H1 (cell line): ENCODE measurements around the gene NPFFR1. TPM values are rescaled to one million over a fixed set of nuclear protein-coding genes. Genes with fewer than 3 reads are reported as not detected.

ENCODE experiments used
- CTCF ChIA-PET: fragments of 300-600 bp; sonication (Branson Sonifier 250); formaldehyde crosslinking; loops from one replicate; lab custom pipeline; 2021; ENCODE audit not compliant: partially characterized antibody; lab: Charles Lee
- POLR2A ChIA-PET: fragments of 300-600 bp; sonication (Branson Sonifier 250); formaldehyde crosslinking; loops from one replicate; lab custom pipeline; 2021; ENCODE audit warnings: inconsistent platforms; ENCODE audit not compliant: partially characterized antibody; lab: Charles Lee
- DNase-seq, 2 experiments: peaks; one replicate each; pipeline versions ENCODE4 v3.0.0 to v3.0.0-alpha.2; 2010 to 2022; ENCODE audit warnings: low spot score in 2 of 2, low read depth in 1 of 2, mixed read lengths in 1 of 2
- FAIRE-seq: peaks from 2 replicates; lab custom pipeline; 2011; peaks lifted over from hg19 to GRCh38; lab: Jason Lieb, UNC
- H2AFZ ChIP-seq: 2 replicates; pipeline ENCODE4 v1.8.1; 2012; ENCODE audit warnings: low read length, inconsistent platforms
- H2AK5ac ChIP-seq: 2 replicates; pipeline ENCODE4 v1.6.1; 2013; ENCODE audit warnings: low read depth, low read length
- H2BK120ac ChIP-seq: replicated peaks from 2 replicates; pipeline ENCODE3; 2013; ENCODE audit warnings: low read depth, low read length, inconsistent platforms
- H2BK12ac ChIP-seq: 2 replicates; pipeline ENCODE4 v1.6.1; 2013; ENCODE audit warnings: low read depth, low read length
- H2BK15ac ChIP-seq: 2 replicates; pipeline ENCODE4 v1.6.1; 2013; ENCODE audit warnings: low read length
- H2BK20ac ChIP-seq: 2 replicates; pipeline ENCODE4 v1.6.1; 2013; ENCODE audit warnings: low read length
- H2BK5ac ChIP-seq: 2 replicates; pipeline ENCODE4 v1.6.1; 2013; ENCODE audit warnings: low read depth, low read length
- H3K14ac ChIP-seq: 2 replicates; pipeline ENCODE4 v1.6.1; 2013; ENCODE audit warnings: inconsistent platforms; ENCODE audit not compliant: insufficient read length
- H3K18ac ChIP-seq: 2 replicates; pipeline ENCODE4 v1.6.1; 2013; ENCODE audit warnings: low read length; ENCODE audit errors: extremely low read depth
- H3K23ac ChIP-seq: 2 replicates; pipeline ENCODE4 v1.6.1; 2013; ENCODE audit warnings: inconsistent platforms; ENCODE audit not compliant: insufficient read length
- H3K23me2 ChIP-seq: 2 replicates; pipeline ENCODE4 v1.6.1; 2013; ENCODE audit warnings: low read depth, low read length
- H3K27ac ChIP-seq: 2 replicates; pipeline ENCODE4 v1.6.1; 2011; ENCODE audit warnings: low read depth, low read length, inconsistent platforms
- H3K27me3 ChIP-seq, 4 experiments: replicated peaks in 1 of 4; 1 replicate in 1 of 4; 2 replicates in 3 of 4; pipeline versions ENCODE4 v1.6.1 to v1.8.1; 2011 to 2013; ENCODE audit warnings: low read length in 3 of 4, mild to moderate bottlenecking in 3 of 4, inconsistent platforms in 2 of 4, mixed read lengths in 2 of 4, moderate library complexity in 1 of 4; ENCODE audit not compliant: control insufficient read depth in 3 of 4, insufficient read depth in 3 of 4; ENCODE audit errors: extremely low read depth in 1 of 4
- H3K36me3 ChIP-seq, 4 experiments: 2 replicates each; pipeline versions ENCODE4 v1.6.1 to v1.8.1; 2011 to 2013; ENCODE audit warnings: mild to moderate bottlenecking in 4 of 4, low read length in 3 of 4, moderate library complexity in 2 of 4, control low read depth in 1 of 4, inconsistent platforms in 1 of 4; ENCODE audit not compliant: insufficient read depth in 4 of 4, control insufficient read depth in 2 of 4
- H3K4ac ChIP-seq: replicated peaks from 2 replicates; pipeline ENCODE3; 2013; ENCODE audit warnings: low read length, low read depth, mixed read lengths, inconsistent platforms; ENCODE audit not compliant: insufficient read length
- H3K4me1 ChIP-seq, 4 experiments: replicated peaks in 1 of 4; 1 replicate in 1 of 4; 2 replicates in 3 of 4; pipeline versions ENCODE4 v1.6.1 to v1.8.1; 2011 to 2013; ENCODE audit warnings: low read length in 3 of 4, inconsistent platforms in 2 of 4, mixed read lengths in 1 of 4; ENCODE audit not compliant: insufficient read depth in 4 of 4, control insufficient read depth in 3 of 4
- H3K4me2 ChIP-seq, 2 experiments: 2 replicates each; pipeline versions ENCODE4 v1.6.1 to v1.8.1; 2011 to 2013; ENCODE audit warnings: low read depth in 2 of 2, low read length in 2 of 2, control low read depth in 1 of 2, inconsistent platforms in 1 of 2, mild to moderate bottlenecking in 1 of 2; ENCODE audit not compliant: insufficient read depth in 1 of 2
- H3K4me3 ChIP-seq, 4 experiments: fragments of 200-600, 300-600 bp in 1 of 4; sonication (generic), shearing (Covaris generic), sonication (Bioruptor Twin) in 1 of 4; 2 replicates each; pipeline versions ENCODE4 v1.5.1 to v1.8.1; 2011 to 2016; ENCODE audit warnings: low read length in 4 of 4, low read depth in 3 of 4, control low read depth in 2 of 4, inconsistent platforms in 2 of 4, mild to moderate bottlenecking in 2 of 4, mixed read lengths in 1 of 4, moderate library complexity in 1 of 4; ENCODE audit not compliant: insufficient read depth in 2 of 4; ENCODE audit errors: extremely low read depth in 1 of 4
- H3K56ac ChIP-seq: replicated peaks from 2 replicates; pipeline ENCODE3; 2013; ENCODE audit warnings: low read depth, mild to moderate bottlenecking, mixed read lengths, low read length, inconsistent platforms; ENCODE audit not compliant: insufficient read length
- H3K79me1 ChIP-seq: 2 replicates; pipeline ENCODE4 v1.6.1; 2013; ENCODE audit warnings: low read depth, low read length, control low read depth
- H3K79me2 ChIP-seq, 2 experiments: 2 replicates each; pipeline versions ENCODE4 v1.6.1 to v1.8.1; 2012 to 2013; ENCODE audit warnings: low read length in 2 of 2, mild to moderate bottlenecking in 2 of 2, inconsistent platforms in 1 of 2; ENCODE audit not compliant: insufficient read depth in 2 of 2, control insufficient read depth in 1 of 2
- H3K9ac ChIP-seq, 4 experiments: replicated peaks in 1 of 4; 1 replicate in 1 of 4; 2 replicates in 3 of 4; pipeline versions ENCODE4 v1.6.1 to v1.8.1; 2011 to 2013; ENCODE audit warnings: low read depth in 3 of 4, low read length in 3 of 4, control low read depth in 2 of 4, mild to moderate bottlenecking in 2 of 4, moderate library complexity in 2 of 4, inconsistent platforms in 1 of 4; ENCODE audit errors: extremely low read depth in 1 of 4
- H3K9me3 ChIP-seq, 2 experiments: 2 replicates each; pipeline versions ENCODE4 v1.6.1 to v1.8.1; 2012 to 2013; ENCODE audit warnings: mild to moderate bottlenecking in 2 of 2, moderate library complexity in 2 of 2, control low read depth in 1 of 2, inconsistent platforms in 1 of 2, low read depth in 1 of 2, low read length in 1 of 2, mixed read lengths in 1 of 2; ENCODE audit not compliant: insufficient read depth in 2 of 2
- H4K20me1 ChIP-seq, 2 experiments: replicated peaks in 1 of 2; 2 replicates each; pipeline versions ENCODE3 to v1.8.1; 2011 to 2013; ENCODE audit warnings: inconsistent platforms in 2 of 2, low read length in 2 of 2, mild to moderate bottlenecking in 1 of 2; ENCODE audit not compliant: insufficient read depth in 2 of 2, control insufficient read depth in 1 of 2
- H4K5ac ChIP-seq: 2 replicates; pipeline ENCODE4 v1.6.1; 2013; ENCODE audit warnings: low read length, low read depth, mixed read lengths, inconsistent platforms; ENCODE audit not compliant: insufficient read length
- H4K8ac ChIP-seq: 2 replicates; pipeline ENCODE4 v1.8.0; 2013; ENCODE audit warnings: mild to moderate bottlenecking, moderate library complexity, low read length, inconsistent platforms; ENCODE audit not compliant: insufficient read depth; ENCODE audit errors: extremely low read depth
- H4K91ac ChIP-seq: replicated peaks from 2 replicates; pipeline ENCODE3; 2013; ENCODE audit warnings: low read length, mixed read lengths, inconsistent platforms; ENCODE audit not compliant: insufficient read length
- BACH1 ChIP-seq: IDR thresholded peaks from 2 replicates; pipeline ENCODE4 v1.6.1; 2012; ENCODE audit warnings: low read length, improper control_type of control experiment
- CHD1 ChIP-seq: IDR thresholded peaks from 2 replicates; pipeline ENCODE4 v1.6.1; 2012; ENCODE audit warnings: low read depth, low read length, improper control_type of control experiment
- MAFK ChIP-seq: IDR thresholded peaks from 2 replicates; pipeline ENCODE4 v1.6.1; 2012; ENCODE audit warnings: low read depth, mild to moderate bottlenecking, improper control_type of control experiment, low read length
- POLR2A ChIP-seq, 2 experiments: IDR thresholded peaks; 1 replicate in 1 of 2; 2 replicates in 1 of 2; pipeline ENCODE4 v1.6.1; 2011; ENCODE audit warnings: low read depth in 2 of 2, low read length in 2 of 2, mild to moderate bottlenecking in 2 of 2; ENCODE audit errors: control extremely low read depth in 1 of 2
- SRF ChIP-seq: IDR thresholded peaks from 2 replicates; pipeline ENCODE4 v1.6.1; 2011; ENCODE audit warnings: mild to moderate bottlenecking, low read depth, low read length, moderate library complexity
- TAF7 ChIP-seq: optimal IDR thresholded peaks from 2 replicates; pipeline ENCODE3; 2011; ENCODE audit warnings: low read depth, mild to moderate bottlenecking, inconsistent platforms, low read length, moderate library complexity, borderline replicate concordance
- TEAD4 ChIP-seq: IDR thresholded peaks from 2 replicates; pipeline ENCODE4 v1.6.1; 2012; ENCODE audit warnings: low read depth, low read length, inconsistent platforms, mixed read lengths
- WGBS, 2 experiments: shearing (Covaris generic) in 1 of 2; methylation state at CpG; one replicate each; pipeline versions ENCODE4 v1.1.6 to v1.1.7; 2013 to 2015; ENCODE audit warnings: low lambda C conversion rate in 2 of 2, mixed read lengths in 2 of 2, inconsistent platforms in 1 of 2, low coverage in 1 of 2, missing lambda C conversion rate in 1 of 2; ENCODE audit not compliant: insufficient replicate concordance in 2 of 2, insufficient coverage in 1 of 2, insufficient read length in 1 of 2; ENCODE audit errors: extremely low coverage in 1 of 2, missing lambda C conversion rate in 1 of 2; 5-methylcytosine and 5-hydroxymethylcytosine counted together
- polyA plus RNA-seq, 7 experiments: library from polyadenylated mRNA; depleted of rRNA in 3 of 7; stranded (reverse) in 5 of 7; unstranded in 2 of 7; fragments of >200 nt in 5 of 7; fragments of 200-250 nt in 2 of 7; gene quantifications; 1 replicate in 5 of 7; 2 replicates in 1 of 7; 4 replicates in 1 of 7; pipeline versions ENCODE4 v1.2.1 to v1.2.3, GENCODE V29; 2011 to 2013; ENCODE audit warnings: missing spikeins in 2 of 7, mixed read lengths in 2 of 7
- total RNA-seq: library from RNA; stranded (reverse); fragmentation: NEBNext Ultra II Directional; extraction: Animal tissue kit (Norgen Biotek cat#: 25700); gene quantifications from 2 replicates; pipeline ENCODE4 v1.2.1, GENCODE V29; 2021
- TF ChIP-seq, protein P1 (sequence below): IDR thresholded peaks from 2 replicates; pipeline ENCODE4 v1.6.1; 2011; ENCODE audit warnings: low read length, improper control_type of control experiment

NPFFR1 gene
- total and polyA plus RNA-seq, 2 of the 8 experiments (the other 6 are each of a cell fraction or from before 2014, with no cell fraction given): 0.02 to 0.06 TPM

DNA sequence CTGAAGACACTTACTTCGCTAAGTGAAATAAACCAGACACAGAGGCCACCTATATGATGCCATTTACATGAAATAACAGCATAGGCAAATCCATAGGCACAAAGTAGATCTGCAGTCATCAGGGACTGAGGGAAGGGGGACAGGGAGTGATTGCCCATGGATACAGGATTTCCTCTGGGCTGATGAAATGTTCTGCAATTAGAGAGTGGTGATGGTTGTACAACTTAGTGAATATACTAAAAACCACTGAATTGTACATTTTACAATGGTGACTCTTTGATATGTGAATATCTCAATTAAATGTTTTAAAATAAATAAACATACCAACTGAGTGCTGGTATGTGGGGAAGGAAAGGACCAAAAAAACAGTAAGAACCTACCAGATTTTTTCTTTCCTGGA lies 70.9 kb downstream of the NPFFR1 start:
- no peak for TF ChIP-seq TAF7
- no peak for TF ChIP-seq MAFK
- TF ChIP-seq TEAD4: no peak
- TF ChIP-seq POLR2A (IDR thresholded peaks at IDR 0.05; ENCODE audit: control extremely low read depth in 1 of 2, low read depth in 2 of 2, low read length in 2 of 2): no peak
- TF ChIP-seq, protein P1, sequence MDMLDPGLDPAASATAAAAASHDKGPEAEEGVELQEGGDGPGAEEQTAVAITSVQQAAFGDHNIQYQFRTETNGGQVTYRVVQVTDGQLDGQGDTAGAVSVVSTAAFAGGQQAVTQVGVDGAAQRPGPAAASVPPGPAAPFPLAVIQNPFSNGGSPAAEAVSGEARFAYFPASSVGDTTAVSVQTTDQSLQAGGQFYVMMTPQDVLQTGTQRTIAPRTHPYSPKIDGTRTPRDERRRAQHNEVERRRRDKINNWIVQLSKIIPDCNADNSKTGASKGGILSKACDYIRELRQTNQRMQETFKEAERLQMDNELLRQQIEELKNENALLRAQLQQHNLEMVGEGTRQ: no peak
- no peak for TF ChIP-seq SRF
- no peak for TF ChIP-seq BACH1
- TF ChIP-seq CHD1: no peak
- H4K91ac ChIP-seq: no peak overlapping the region
- no peaks in the 10 kb centered on the region for H3K79me1 ChIP-seq
- H3K23ac ChIP-seq: no peak overlapping the region
- peaks cover 6 to 55% (median 26%) of the 10 kb centered on the region in 4 experiments for H3K36me3 ChIP-seq
- no peaks in the 10 kb centered on the region for H3K9me3 ChIP-seq
- DNase-seq: no peak
- no peak overlapping the region for H2BK15ac ChIP-seq
- H3K4me1 ChIP-seq: no peaks in the 10 kb centered on the region
- ChIA-PET CTCF (interaction anchor here (1.3 kb wide), 1 partner anchor 151 kb away, joined by 4 read pairs; no protein-coding TSS in a partner anchor), POLR2A (no interaction called here)
- H3K4me3 ChIP-seq: no peak overlapping the region
- no peaks in the 10 kb centered on the region for H3K23me2 ChIP-seq
- no peak overlapping the region for H2AFZ ChIP-seq
- no peak overlapping the region for H3K27ac ChIP-seq
- no peak overlapping the region for H2BK20ac ChIP-seq
- no peak overlapping the region for H3K9ac ChIP-seq
- no peaks in the 10 kb centered on the region for H3K79me2 ChIP-seq
- H3K27me3 ChIP-seq: no peaks in the 10 kb centered on the region
- H3K4me2 ChIP-seq: no peak overlapping the region
- peaks cover 0 to 4% of the 10 kb centered on the region in 2 experiments for H4K20me1 ChIP-seq
- H4K5ac ChIP-seq: no peak overlapping the region
- no peak overlapping the region for H3K4ac ChIP-seq
- H3K56ac ChIP-seq: no peak overlapping the region
- H3K14ac ChIP-seq: no peak overlapping the region
- no peak overlapping the region for H2BK12ac ChIP-seq
- FAIRE-seq: no peak
- H3K18ac ChIP-seq: no peak overlapping the region
- no peak overlapping the region for H4K8ac ChIP-seq
- H2AK5ac ChIP-seq: no peak overlapping the region
- no peak overlapping the region for H2BK120ac ChIP-seq
- 100% methylated on average over 1 of the region's 1 CpG; no CpG with 5 or more reads in 1 of the 2 experiments for WGBS, 2 experiments
- no peak overlapping the region for H2BK5ac ChIP-seq
